Keratinocyte (primary cell): ENCODE measurements around the gene BBX.

ENCODE experiments used
- CTCF ChIP-seq, 3 experiments: IDR thresholded peaks in 1 of 3; conservative IDR thresholded peaks in 1 of 3; optimal IDR thresholded peaks in 1 of 3; 2 replicates in 2 of 3; 3 replicates in 1 of 3; pipeline versions ENCODE3 to v1.5.1; 2011; ENCODE audit warnings: low read length in 3 of 3, mild to moderate bottlenecking in 3 of 3, moderate library complexity in 2 of 3, control low read depth in 1 of 3, inconsistent platforms in 1 of 3; ENCODE audit not compliant: insufficient read depth in 2 of 3; ENCODE audit errors: extremely low read depth in 1 of 3
- EZH2 ChIP-seq: IDR thresholded peaks from one replicate; pipeline ENCODE4 v1.6.1; 2012; ENCODE audit warnings: inconsistent platforms, mild to moderate bottlenecking, low read length, moderate library complexity

- no peak for TF ChIP-seq CTCF (optimal IDR thresholded peaks at IDR 0.05 in 1 of 3, IDR thresholded peaks at IDR 0.05 in 1 of 3, conservative IDR thresholded peaks at IDR 0.05 in 1 of 3; ENCODE audit: extremely low read depth in 1 of 3, insufficient read depth in 2 of 3, low read length in 3 of 3)
- no peak for TF ChIP-seq EZH2
Observed at GRCh38 chr3:107684431-107684925, 161.7 kb downstream of the BBX start.
